ENCODE data around the gene DCTN4.

DNA sequence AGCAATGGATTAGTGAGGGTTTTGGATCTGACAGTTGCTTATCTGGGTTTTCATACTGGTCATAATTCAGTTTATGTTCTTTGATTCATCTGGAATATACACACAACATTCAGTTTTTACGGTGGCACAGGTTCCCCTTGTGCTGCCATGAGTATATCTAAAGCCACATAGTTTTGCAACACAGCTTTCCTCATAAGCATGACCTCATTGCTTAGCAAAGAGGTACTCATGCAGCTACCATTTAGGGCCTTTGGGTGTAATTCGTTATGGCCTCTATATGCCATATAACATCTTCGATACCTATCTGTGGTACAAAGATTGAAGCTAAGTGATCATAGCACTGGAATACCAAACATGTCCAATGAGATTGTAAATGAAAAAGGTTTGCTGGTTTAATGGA is 55.1 kb downstream of the DCTN4 start:
- no peak for TF ChIP-seq EZH2 (IDR thresholded peaks at IDR 0.05; ENCODE audit: borderline replicate concordance, low read depth, low read length, severe bottlenecking)
- TF ChIP-seq, protein P1, sequence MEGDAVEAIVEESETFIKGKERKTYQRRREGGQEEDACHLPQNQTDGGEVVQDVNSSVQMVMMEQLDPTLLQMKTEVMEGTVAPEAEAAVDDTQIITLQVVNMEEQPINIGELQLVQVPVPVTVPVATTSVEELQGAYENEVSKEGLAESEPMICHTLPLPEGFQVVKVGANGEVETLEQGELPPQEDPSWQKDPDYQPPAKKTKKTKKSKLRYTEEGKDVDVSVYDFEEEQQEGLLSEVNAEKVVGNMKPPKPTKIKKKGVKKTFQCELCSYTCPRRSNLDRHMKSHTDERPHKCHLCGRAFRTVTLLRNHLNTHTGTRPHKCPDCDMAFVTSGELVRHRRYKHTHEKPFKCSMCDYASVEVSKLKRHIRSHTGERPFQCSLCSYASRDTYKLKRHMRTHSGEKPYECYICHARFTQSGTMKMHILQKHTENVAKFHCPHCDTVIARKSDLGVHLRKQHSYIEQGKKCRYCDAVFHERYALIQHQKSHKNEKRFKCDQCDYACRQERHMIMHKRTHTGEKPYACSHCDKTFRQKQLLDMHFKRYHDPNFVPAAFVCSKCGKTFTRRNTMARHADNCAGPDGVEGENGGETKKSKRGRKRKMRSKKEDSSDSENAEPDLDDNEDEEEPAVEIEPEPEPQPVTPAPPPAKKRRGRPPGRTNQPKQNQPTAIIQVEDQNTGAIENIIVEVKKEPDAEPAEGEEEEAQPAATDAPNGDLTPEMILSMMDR (IDR thresholded peaks at IDR 0.05; ENCODE audit: borderline replicate concordance, extremely low read depth, low read length, poor library complexity, severe bottlenecking) = no peak

All from DND-41 (cell line).